AG09309 (cell line): ENCODE results near the gene RASGRF1.

ENCODE experiments used
- DNase-seq: peaks from one replicate; pipeline ENCODE4 v3.0.0-alpha.2; 2010; ENCODE audit warnings: low read depth
- H3K4me3 ChIP-seq: 2 replicates; pipeline ENCODE4 v1.5.1; 2011; ENCODE audit warnings: mild to moderate bottlenecking, low read depth, low read length, moderate library complexity; ENCODE audit not compliant: control insufficient read depth
- CTCF ChIP-seq: IDR thresholded peaks from 2 replicates; pipeline ENCODE4 v1.5.1; 2011; ENCODE audit warnings: mild to moderate bottlenecking, low read depth, low read length, inconsistent platforms; ENCODE audit not compliant: insufficient read depth, control insufficient read depth; ENCODE audit errors: missing control alignments

The RASGRF1 gene

GRCh38 chr15:79017953-79018352 is 72.6 kb downstream of the RASGRF1 start:
- no peak overlapping the region for H3K4me3 ChIP-seq
- no peak for TF ChIP-seq CTCF

GRCh38 chr15:79016527-79017170 is 73.9 kb downstream of the RASGRF1 start:
- no peak for DNase-seq
- no peak for TF ChIP-seq CTCF
- H3K4me3 ChIP-seq = no peak overlapping the region

More at GRCh38 chr15:79017953-79018352, 72.6 kb downstream of the RASGRF1 start:
- DNase-seq = no peak

- DNase-seq = no peak
- TF ChIP-seq CTCF = no peak
- no peak overlapping the region for H3K4me3 ChIP-seq
Observed at GRCh38 chr15:79015416-79015815, 75.2 kb downstream of the RASGRF1 start.

DNA sequence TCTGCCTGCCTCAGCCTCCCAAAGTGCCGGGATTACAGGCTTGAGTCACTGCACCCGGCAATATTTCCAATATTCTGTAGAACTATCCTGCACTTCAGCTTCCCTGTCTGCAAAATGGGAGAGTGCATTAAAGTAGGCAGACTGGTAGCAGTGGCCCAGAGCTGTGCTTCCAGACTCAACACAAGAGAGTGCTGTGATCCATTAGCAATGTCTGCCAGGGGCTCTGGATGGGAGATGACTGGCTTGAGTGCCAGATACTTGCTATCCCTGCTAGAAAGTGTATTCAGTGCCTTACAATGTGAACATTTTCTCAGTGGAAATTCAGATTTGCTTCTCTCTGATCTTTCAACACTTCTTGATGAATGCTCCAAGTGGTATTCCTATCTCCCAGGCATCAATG is 80.3 kb downstream of the RASGRF1 start:
- DNase-seq = no peak
- no peak overlapping the region for H3K4me3 ChIP-seq
- no peak for TF ChIP-seq CTCF

GRCh38 chr15:79009379-79009778 is 81.2 kb downstream of the RASGRF1 start:
- no peak overlapping the region for H3K4me3 ChIP-seq
- TF ChIP-seq CTCF = no peak
- DNase-seq = no peak

- no peak for DNase-seq
- no peak for TF ChIP-seq CTCF
- no peak overlapping the region for H3K4me3 ChIP-seq
Observed at GRCh38 chr15:79008659-79009058, 81.9 kb downstream of the RASGRF1 start.
